Eye (tissue), 1 donor: ENCODE results near the gene PCED1B.
A peak's percentile ranks its signal among the peaks of the same experiment; 100 is the strongest.
"Not testable (repeated sequence)": the region's sequence is repeated elsewhere in the genome, so short reads cannot be mapped to it uniquely, and the experiment has no call there.

Experiments used
- DNase-seq: peaks from one replicate; pipeline ENCODE4 v3.0.0-alpha.2; 2015

The PCED1B gene

GRCh38 chr12:47079468-47079980 lies at the start of gene PCED1B, which contains the start of gene AMIGO2:
PCED1B (plus strand) TSS chr12:47079621; CDS start chr12:47235064, 155,443 bp downstream.
AMIGO2 (minus strand) TSS chr12:47079959; CDS start chr12:47079002, 957 bp downstream.
- DNase-seq: peak; percentile 81

GRCh38 chr12:47029903-47030302 lies 49.5 kb upstream of the PCED1B start:
- DNase-seq: no peak

GRCh38 chr12:47032644-47033043 lies 46.8 kb upstream of the PCED1B start:
- DNase-seq: peak; percentile 83

- DNase-seq: no peak
Observed at GRCh38 chr12:47033081-47033480, 46.3 kb upstream of the PCED1B start.

GRCh38 chr12:47033789-47034555 lies 45.4 kb upstream of the PCED1B start:
- DNase-seq: no peak

- no peak for DNase-seq
Observed at GRCh38 chr12:47034661-47035060, 44.8 kb upstream of the PCED1B start.

- DNase-seq: no peak
Observed at GRCh38 chr12:47035484-47035883, 43.9 kb upstream of the PCED1B start.

- DNase-seq: no peak
Observed at GRCh38 chr12:47038270-47038748, 41.1 kb upstream of the PCED1B start.

- DNase-seq: no peak
Observed at GRCh38 chr12:47039079-47039478, 40.3 kb upstream of the PCED1B start.

GRCh38 chr12:47039756-47040155 lies 39.7 kb upstream of the PCED1B start:
- DNase-seq: no peak

GRCh38 chr12:47041327-47041726 lies 38.1 kb upstream of the PCED1B start:
- no peak for DNase-seq

- no peak for DNase-seq
Observed at GRCh38 chr12:47048541-47048940, 30.9 kb upstream of the PCED1B start.

- not testable (repeated sequence) for DNase-seq
Observed at GRCh38 chr12:47051291-47051690, 28.1 kb upstream of the PCED1B start.

- DNase-seq: no peak
Observed at GRCh38 chr12:47052274-47052673, 27.1 kb upstream of the PCED1B start.

- no peak for DNase-seq
Observed at GRCh38 chr12:47053961-47054360, 25.5 kb upstream of the PCED1B start.

- no peak for DNase-seq
Observed at GRCh38 chr12:47054659-47055058, 24.8 kb upstream of the PCED1B start.

- not testable (repeated sequence) for DNase-seq
Observed at GRCh38 chr12:47055856-47056255, 23.6 kb upstream of the PCED1B start.

- not testable (repeated sequence) for DNase-seq
Observed at GRCh38 chr12:47056944-47057343, 22.5 kb upstream of the PCED1B start.

- DNase-seq: not testable (repeated sequence)
Observed at GRCh38 chr12:47058640-47059039, 20.8 kb upstream of the PCED1B start.

- DNase-seq: no peak
Observed at GRCh38 chr12:47065546-47065945, 13.9 kb upstream of the PCED1B start.

GRCh38 chr12:47066278-47067025 lies 13.0 kb upstream of the PCED1B start:
- DNase-seq: no peak

GRCh38 chr12:47067176-47067575 lies 12.2 kb upstream of the PCED1B start:
- no peak for DNase-seq

- peak; percentile 58 for DNase-seq
Observed at GRCh38 chr12:47067771-47068431, 11.5 kb upstream of the PCED1B start.
